Measurements from ENCODE around the gene ZC3H18. TPM values are rescaled to one million over a fixed set of nuclear protein-coding genes. Genes with fewer than 3 reads are reported as not detected.

The ZC3H18 gene
- total RNA-seq, 5 donors from 2014 or later (not counting 1 experiment from before 2014, with no cell fraction given) = 87.0 to 111 (median 91.5) TPM

- no peak overlapping the region for H3K4me3 ChIP-seq (ENCODE audit: control insufficient read depth in 1 of 2, extremely low read depth in 1 of 2, low read length in 1 of 2)
- DNase-seq = no peak
- H3K9me3 ChIP-seq = no peaks in the 10 kb centered on the region
- peak overlapping the region in 1 of 2 donors; percentile 19 for H3K27ac Mint-ChIP-seq
- H3K4me3 Mint-ChIP-seq = no peak overlapping the region
- H3K9me3 Mint-ChIP-seq = no peaks in the 10 kb centered on the region
- H3K27ac ChIP-seq (ENCODE audit: low read length) = no peak overlapping the region
- no peak for ATAC-seq (replicated peaks in 1 of 4)
- POLR2A ChIA-PET = no interaction called here
- peaks cover 7 to 54% of the 10 kb centered on the region in 2 experiments for H3K4me1 ChIP-seq (ENCODE audit: control insufficient read depth in 1 of 2, extremely low read depth in 1 of 2, insufficient read depth in 2 of 2, low read length in 2 of 2)
- H3K36me3 ChIP-seq (ENCODE audit: control insufficient read depth in 2 of 2, extremely low read depth in 1 of 2, insufficient read depth in 1 of 2, low read length in 1 of 2) = peaks cover 7 to 38% of the 10 kb centered on the region in 2 donors
- CTCF ChIA-PET = no interaction called here
- no peaks in the 10 kb centered on the region for H3K27me3 Mint-ChIP-seq
- peaks cover 13 to 29% (median 26%) of the 10 kb centered on the region in 3 donors for H3K4me1 Mint-ChIP-seq
- 86% methylated on average over 8 of the region's 28 CpGs for WGBS (ENCODE audit: insufficient coverage)
- H3K36me3 Mint-ChIP-seq = peaks cover 10% of the 10 kb centered on the region
- H3K27me3 ChIP-seq (replicated peaks in 1 of 2; ENCODE audit: control insufficient read depth in 2 of 2, extremely low read depth in 1 of 2, insufficient read depth in 2 of 2, low read length in 1 of 2) = no peaks in the 10 kb centered on the region
Measured at GRCh38 chr16:88646345-88647034, 76.3 kb downstream of the ZC3H18 start.

GRCh38 chr16:88647178-88648070, 77.2 kb downstream of the ZC3H18 start:
- Mint-ChIP-seq H3K27me3 (no peaks in the 10 kb centered on the region), H3K9me3 (no peaks in the 10 kb centered on the region), H3K4me3 (no peak overlapping the region), H3K4me1 (peaks cover 16 to 28% (median 22%) of the 10 kb centered on the region in 3 donors), H3K36me3 (peaks cover 10% of the 10 kb centered on the region), H3K27ac (no peak overlapping the region)
- DNase-seq = no peak
- Histone ChIP-seq H3K36me3 (ENCODE audit: control insufficient read depth in 2 of 2, extremely low read depth in 1 of 2, insufficient read depth in 1 of 2, low read length in 1 of 2) (peaks cover 7 to 38% of the 10 kb centered on the region in 2 donors), H3K9me3 (no peaks in the 10 kb centered on the region), H3K27ac (ENCODE audit: low read length) (no peak overlapping the region), H3K4me1 (ENCODE audit: control insufficient read depth in 1 of 2, extremely low read depth in 1 of 2, insufficient read depth in 2 of 2, low read length in 2 of 2) (peaks cover 7 to 60% of the 10 kb centered on the region in 2 experiments), H3K4me3 (ENCODE audit: control insufficient read depth in 1 of 2, extremely low read depth in 1 of 2, low read length in 1 of 2) (no peak overlapping the region), H3K27me3 (replicated peaks in 1 of 2; ENCODE audit: control insufficient read depth in 2 of 2, extremely low read depth in 1 of 2, insufficient read depth in 2 of 2, low read length in 1 of 2) (no peaks in the 10 kb centered on the region)
- 97% methylated on average over 17 of the region's 22 CpGs for WGBS (ENCODE audit: insufficient coverage)
- ATAC-seq (replicated peaks in 1 of 4) = no peak
- POLR2A ChIA-PET = no interaction called here
- CTCF ChIA-PET = no interaction called here

- Mint-ChIP-seq H3K36me3 (peaks cover 10% of the 10 kb centered on the region), H3K27ac (peak overlapping the region; percentile 85 to 88), H3K4me3 (peak overlapping the region; percentile 84 to 91 (median 87)), H3K9me3 (no peaks in the 10 kb centered on the region), H3K4me1 (peaks cover 16 to 28% (median 21%) of the 10 kb centered on the region in 3 donors), H3K27me3 (no peaks in the 10 kb centered on the region)
- peaks cover 7 to 31% of the 10 kb centered on the region in 2 donors for H3K36me3 ChIP-seq (ENCODE audit: control insufficient read depth in 2 of 2, extremely low read depth in 1 of 2, insufficient read depth in 1 of 2, low read length in 1 of 2)
- no peak for ATAC-seq (replicated peaks in 1 of 4)
- no peaks in the 10 kb centered on the region for H3K9me3 ChIP-seq
- no peak for DNase-seq
- peak overlapping the region; percentile 91 for H3K27ac ChIP-seq (ENCODE audit: low read length)
- 84% methylated on average over 19 of the region's 20 CpGs for WGBS (ENCODE audit: insufficient coverage)
- ChIA-PET POLR2A (no interaction called here), CTCF (no interaction called here)
- peak overlapping the region; percentile 86 to 90 for H3K4me3 ChIP-seq (ENCODE audit: control insufficient read depth in 1 of 2, extremely low read depth in 1 of 2, low read length in 1 of 2)
- peaks cover 7 to 78% of the 10 kb centered on the region in 2 experiments for H3K4me1 ChIP-seq (ENCODE audit: control insufficient read depth in 1 of 2, extremely low read depth in 1 of 2, insufficient read depth in 2 of 2, low read length in 2 of 2)
- no peaks in the 10 kb centered on the region for H3K27me3 ChIP-seq (replicated peaks in 1 of 2; ENCODE audit: control insufficient read depth in 2 of 2, extremely low read depth in 1 of 2, insufficient read depth in 2 of 2, low read length in 1 of 2)
Measured at GRCh38 chr16:88649195-88649923, 79.2 kb downstream of the ZC3H18 start.

- Mint-ChIP-seq H3K27me3 (no peaks in the 10 kb centered on the region), H3K4me1 (peaks cover 14 to 23% (median 16%) of the 10 kb centered on the region in 3 donors), H3K27ac (peak overlapping the region; percentile 86 to 90), H3K4me3 (peak overlapping the region; percentile 84 to 91 (median 87)), H3K36me3 (peaks cover 13% of the 10 kb centered on the region), H3K9me3 (no peaks in the 10 kb centered on the region)
- Histone ChIP-seq H3K27me3 (replicated peaks in 1 of 2; ENCODE audit: control insufficient read depth in 2 of 2, extremely low read depth in 1 of 2, insufficient read depth in 2 of 2, low read length in 1 of 2) (no peaks in the 10 kb centered on the region), H3K9me3 (no peaks in the 10 kb centered on the region), H3K27ac (ENCODE audit: low read length) (peak overlapping the region; percentile 91), H3K4me1 (ENCODE audit: control insufficient read depth in 1 of 2, extremely low read depth in 1 of 2, insufficient read depth in 2 of 2, low read length in 2 of 2) (peaks cover 7 to 80% of the 10 kb centered on the region in 2 experiments), H3K36me3 (ENCODE audit: control insufficient read depth in 2 of 2, extremely low read depth in 1 of 2, insufficient read depth in 1 of 2, low read length in 1 of 2) (peaks cover 5 to 33% of the 10 kb centered on the region in 2 donors), H3K4me3 (ENCODE audit: control insufficient read depth in 1 of 2, extremely low read depth in 1 of 2, low read length in 1 of 2) (peak overlapping the region; percentile 86 to 90)
- DNase-seq = peak in 15 of 35 experiments; percentile 19 to 55 (median 39)
- ChIA-PET POLR2A (interaction anchor here in 1 of 2 donors (0.6 to 1.3 kb wide), 2 partner anchors 30 to 62 kb away, joined by 3 to 7 read pairs; no protein-coding TSS in a partner anchor), CTCF (no interaction called here)
- ATAC-seq (replicated peaks in 1 of 4) = peak; percentile 14 to 39 (median 24)
- 20% methylated on average over 25 of the region's 37 CpGs for WGBS (ENCODE audit: insufficient coverage)
Measured at GRCh38 chr16:88649924-88650748, 79.9 kb downstream of the ZC3H18 start.

- ATAC-seq (replicated peaks in 1 of 4) (peak; percentile 86 to 88 (median 87)), DNase-seq (peak; percentile 57 to 86 (median 72))
- no peaks in the 10 kb centered on the region for H3K9me3 Mint-ChIP-seq
- peaks cover 13 to 22% (median 14%) of the 10 kb centered on the region in 3 donors for H3K4me1 Mint-ChIP-seq
- Histone ChIP-seq H3K27me3 (replicated peaks in 1 of 2; ENCODE audit: control insufficient read depth in 2 of 2, extremely low read depth in 1 of 2, insufficient read depth in 2 of 2, low read length in 1 of 2) (no peaks in the 10 kb centered on the region), H3K36me3 (ENCODE audit: control insufficient read depth in 2 of 2, extremely low read depth in 1 of 2, insufficient read depth in 1 of 2, low read length in 1 of 2) (peaks cover 4 to 27% of the 10 kb centered on the region in 2 donors), H3K27ac (ENCODE audit: low read length) (peak within 1 kb of the TSS; percentile 91), H3K9me3 (no peaks in the 10 kb centered on the region), H3K4me3 (ENCODE audit: control insufficient read depth in 1 of 2, extremely low read depth in 1 of 2, low read length in 1 of 2) (peak within 1 kb of the TSS; percentile 86 to 90), H3K4me1 (ENCODE audit: control insufficient read depth in 1 of 2, extremely low read depth in 1 of 2, insufficient read depth in 2 of 2, low read length in 2 of 2) (peaks cover 7 to 80% of the 10 kb centered on the region in 2 experiments)
- no peaks in the 10 kb centered on the region for H3K27me3 Mint-ChIP-seq
- CTCF ChIA-PET = no interaction called here
- peak within 1 kb of the TSS; percentile 84 to 91 (median 87) for H3K4me3 Mint-ChIP-seq
- H3K27ac Mint-ChIP-seq = peak within 1 kb of the TSS; percentile 91
- H3K36me3 Mint-ChIP-seq = peaks cover 11% of the 10 kb centered on the region
- POLR2A ChIA-PET = interaction anchor here in 1 of 2 donors (0.6 to 1.3 kb wide), 2 partner anchors 31 to 62 kb away, joined by 3 to 7 read pairs; no protein-coding TSS in a partner anchor
- under 1% methylated on average over 37 of the region's 41 CpGs for WGBS (ENCODE audit: insufficient coverage)
Measured at GRCh38 chr16:88650749-88651275, 80.6 kb downstream of the ZC3H18 start, which contains the start of gene CYBA. CYBA (minus strand) TSS chr16:88651053; CDS start chr16:88651013, 40 bp downstream.

Data from T-cell (primary cell).